ENCODE results near the gene TMEM101.
"Not testable (repeated sequence)": the region's sequence is repeated elsewhere in the genome, so short reads cannot be mapped to it uniquely, and the experiment has no call there.

Gene TMEM101

DNA sequence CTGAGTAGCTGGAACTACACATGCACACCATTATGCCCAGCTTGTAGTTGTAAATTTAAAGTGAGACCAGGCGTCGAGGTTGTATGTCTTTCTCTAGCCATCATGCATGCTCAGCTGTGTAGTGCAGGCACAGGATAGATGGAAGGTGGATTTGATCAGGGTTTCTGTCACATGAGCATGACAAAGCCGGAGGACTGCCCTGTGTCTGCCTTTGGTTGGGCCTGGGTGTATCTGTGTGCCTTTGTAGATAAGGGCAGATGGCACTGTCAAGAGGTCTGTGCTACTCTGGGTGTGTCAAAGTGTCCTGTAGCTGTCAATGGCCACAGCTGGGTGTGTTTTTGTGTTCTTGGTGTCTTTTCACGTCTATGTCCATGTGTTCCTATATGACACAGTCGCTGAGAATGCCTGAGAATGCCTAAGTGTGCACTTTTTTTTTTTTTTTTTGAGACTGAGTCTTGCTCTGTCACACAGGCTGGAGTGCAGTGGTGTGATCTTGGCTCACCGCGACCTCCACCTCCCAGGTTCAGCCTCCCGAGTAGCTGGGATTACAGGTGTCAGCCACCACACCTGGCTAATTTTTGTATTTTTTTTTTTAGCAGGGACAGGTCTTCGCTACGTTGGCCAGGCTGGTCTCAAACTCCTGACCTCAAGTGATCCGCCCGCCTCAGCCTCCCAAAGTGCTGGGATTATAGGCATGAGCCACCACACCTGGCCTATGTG is 14.5 kb downstream of the TMEM101 start:
- DNase-seq (ENCODE audit: low spot score) = no peak

DNA sequence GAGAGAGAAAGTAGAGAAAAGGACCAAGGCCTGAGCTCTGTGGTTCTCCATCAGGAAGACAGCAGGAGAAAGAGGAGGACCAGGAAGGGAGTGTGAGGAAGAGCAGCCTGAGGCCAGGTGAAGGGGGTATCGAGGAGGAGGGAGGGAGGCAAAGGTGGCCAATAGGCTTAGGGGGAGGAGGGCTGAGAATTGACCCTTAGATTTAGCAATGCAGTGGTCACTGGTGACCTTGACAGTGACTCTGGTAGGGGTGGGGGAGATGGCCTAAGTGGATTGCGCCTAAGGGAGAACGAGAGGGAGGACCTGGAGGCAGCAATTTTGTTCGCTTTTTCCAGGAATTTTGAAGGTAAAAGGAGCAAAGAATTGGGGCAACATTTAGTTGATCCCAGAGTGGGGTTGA is 15.7 kb downstream of the TMEM101 start:
- no peak for DNase-seq (ENCODE audit: low spot score)

DNA sequence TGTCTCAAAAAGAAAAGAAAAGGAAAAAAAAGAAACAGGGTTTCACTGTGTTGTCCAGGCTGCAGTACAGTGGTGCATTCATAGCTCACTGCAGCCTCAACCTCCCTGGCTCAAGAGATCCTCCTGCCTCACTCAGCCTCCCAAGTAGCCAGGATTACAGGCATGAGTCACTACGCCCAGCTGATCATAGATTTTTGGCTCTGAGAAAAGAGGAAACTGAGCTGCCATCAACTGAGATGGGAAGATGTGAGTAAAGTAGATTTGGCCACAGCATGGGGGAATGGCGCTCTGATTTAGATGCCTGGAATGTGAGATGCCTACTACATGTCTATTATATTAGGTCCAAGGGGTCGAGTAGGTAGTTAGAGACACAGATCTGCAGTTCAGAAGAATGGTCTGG is 16.2 kb downstream of the TMEM101 start:
- DNase-seq (ENCODE audit: low spot score) = no peak

DNA sequence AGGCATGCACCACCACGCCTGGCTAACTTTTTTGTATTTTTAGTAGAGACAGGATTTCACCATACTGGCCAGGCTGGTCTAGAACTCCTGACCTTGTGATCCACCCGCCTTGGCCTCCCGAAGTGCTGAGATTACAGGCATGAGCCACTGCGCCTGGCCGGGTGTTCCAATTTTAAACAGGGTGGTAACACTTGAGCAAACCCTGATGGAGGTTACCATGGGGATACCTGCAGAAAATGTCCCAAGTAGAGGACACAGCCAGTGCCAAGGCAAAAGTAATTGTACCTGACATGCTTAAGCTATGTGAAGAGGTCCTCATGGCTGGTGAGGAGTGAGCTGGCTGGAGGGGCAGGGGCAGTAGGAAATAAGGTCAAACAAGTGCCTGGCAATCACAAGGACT is 17.6 kb downstream of the TMEM101 start:
- not testable (repeated sequence) for DNase-seq (ENCODE audit: low spot score)

DNA sequence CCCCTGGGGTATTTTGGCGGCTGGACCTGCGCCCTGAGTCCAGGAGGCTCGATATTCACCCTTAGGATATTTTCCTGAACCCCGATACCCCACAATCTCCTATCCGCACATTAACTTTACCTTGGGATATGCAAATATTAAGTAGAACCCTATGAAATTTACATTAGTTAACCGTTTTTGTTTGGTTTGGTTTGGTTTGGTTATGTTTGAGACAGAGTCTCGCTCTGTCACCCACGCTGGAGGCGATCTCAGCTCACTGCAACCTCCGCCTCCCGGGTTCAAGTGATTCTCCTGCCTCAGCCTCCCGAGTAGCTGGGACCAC is 19.7 kb downstream of the TMEM101 start:
- DNase-seq (ENCODE audit: low spot score) = no peak

DNA sequence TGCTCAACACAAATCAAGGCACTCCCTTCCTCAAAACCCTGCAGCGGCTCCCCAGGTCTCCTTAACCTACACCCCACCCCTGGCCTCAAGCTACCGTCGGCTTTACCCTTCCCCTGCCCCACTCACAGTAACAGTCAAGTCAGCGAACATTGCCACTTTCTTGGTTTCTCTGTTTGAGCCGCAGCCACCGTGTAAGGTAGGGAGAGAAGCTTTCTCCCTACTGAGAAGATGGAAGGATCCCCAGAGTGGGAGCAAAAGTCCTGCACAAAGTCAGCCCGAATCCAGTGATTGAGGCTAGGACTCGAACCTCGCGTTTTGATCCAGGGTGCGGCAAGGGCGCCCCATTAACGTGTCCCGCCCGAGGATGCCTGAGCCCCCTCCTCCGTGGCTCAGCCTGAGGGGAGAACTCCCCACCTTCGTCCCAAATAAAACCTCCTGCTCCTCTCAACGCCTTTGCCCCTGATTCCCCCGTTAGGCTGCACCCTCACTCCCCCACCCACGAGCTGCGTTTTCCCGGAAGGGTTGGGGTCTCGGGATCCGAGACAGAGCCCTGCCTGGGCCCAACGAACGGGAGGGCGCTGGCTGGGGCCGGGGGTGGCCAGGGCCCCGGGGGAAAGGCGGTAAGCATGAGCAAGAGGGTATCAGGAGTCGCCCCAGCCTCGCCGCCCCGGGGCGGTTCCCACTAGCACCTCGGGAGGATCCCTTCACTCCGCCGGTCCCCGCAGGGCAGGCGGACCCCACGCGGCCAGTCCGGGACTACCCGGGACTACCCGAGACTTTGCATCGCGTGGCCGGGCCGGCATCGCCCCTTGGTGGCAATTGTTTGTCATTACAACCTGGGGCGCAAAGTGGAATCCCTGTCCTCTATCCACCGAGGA is 20.3 kb downstream of the TMEM101 start:
- DNase-seq (ENCODE audit: low spot score) = peak; percentile 59

DNA sequence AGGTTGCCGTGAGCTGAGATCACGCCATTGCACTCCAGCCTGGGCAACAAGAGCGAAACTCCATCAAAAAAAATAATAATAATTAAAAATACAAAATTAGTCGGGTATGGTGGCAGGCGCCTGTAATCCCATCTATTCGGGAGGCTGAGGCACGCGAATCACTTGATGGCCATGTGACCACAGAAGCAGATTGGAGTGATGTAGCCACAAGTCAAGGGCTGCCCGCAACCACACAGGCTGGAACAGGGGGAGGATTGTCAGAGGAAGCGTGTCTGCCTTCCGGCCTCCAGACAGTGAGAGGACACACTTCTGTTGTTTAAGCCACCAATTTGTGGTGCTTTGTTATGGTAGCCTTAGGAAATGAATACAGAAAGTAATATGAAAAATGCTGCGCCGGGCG is 22.1 kb downstream of the TMEM101 start:
- no peak for DNase-seq (ENCODE audit: low spot score)

DNA sequence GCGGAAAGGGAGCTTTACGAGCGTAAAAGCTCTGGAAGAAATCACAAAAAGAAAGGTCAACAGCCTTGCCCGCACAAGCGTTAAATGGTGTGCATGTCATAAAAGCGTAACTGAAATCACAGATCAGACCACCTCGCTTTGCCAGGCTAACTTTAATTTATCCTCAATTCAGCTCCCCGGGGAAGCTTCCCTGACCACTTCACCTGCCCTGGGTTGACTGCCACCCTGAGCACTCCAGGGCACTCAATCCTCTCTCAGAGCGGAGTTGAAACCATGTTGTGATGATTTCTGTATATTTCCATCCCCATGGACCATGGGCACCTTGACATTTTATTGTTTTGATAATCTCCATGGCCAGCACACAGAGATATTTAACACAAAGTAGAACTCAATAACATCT is 26.5 kb downstream of the TMEM101 start:
- DNase-seq (ENCODE audit: low spot score) = no peak

DNA sequence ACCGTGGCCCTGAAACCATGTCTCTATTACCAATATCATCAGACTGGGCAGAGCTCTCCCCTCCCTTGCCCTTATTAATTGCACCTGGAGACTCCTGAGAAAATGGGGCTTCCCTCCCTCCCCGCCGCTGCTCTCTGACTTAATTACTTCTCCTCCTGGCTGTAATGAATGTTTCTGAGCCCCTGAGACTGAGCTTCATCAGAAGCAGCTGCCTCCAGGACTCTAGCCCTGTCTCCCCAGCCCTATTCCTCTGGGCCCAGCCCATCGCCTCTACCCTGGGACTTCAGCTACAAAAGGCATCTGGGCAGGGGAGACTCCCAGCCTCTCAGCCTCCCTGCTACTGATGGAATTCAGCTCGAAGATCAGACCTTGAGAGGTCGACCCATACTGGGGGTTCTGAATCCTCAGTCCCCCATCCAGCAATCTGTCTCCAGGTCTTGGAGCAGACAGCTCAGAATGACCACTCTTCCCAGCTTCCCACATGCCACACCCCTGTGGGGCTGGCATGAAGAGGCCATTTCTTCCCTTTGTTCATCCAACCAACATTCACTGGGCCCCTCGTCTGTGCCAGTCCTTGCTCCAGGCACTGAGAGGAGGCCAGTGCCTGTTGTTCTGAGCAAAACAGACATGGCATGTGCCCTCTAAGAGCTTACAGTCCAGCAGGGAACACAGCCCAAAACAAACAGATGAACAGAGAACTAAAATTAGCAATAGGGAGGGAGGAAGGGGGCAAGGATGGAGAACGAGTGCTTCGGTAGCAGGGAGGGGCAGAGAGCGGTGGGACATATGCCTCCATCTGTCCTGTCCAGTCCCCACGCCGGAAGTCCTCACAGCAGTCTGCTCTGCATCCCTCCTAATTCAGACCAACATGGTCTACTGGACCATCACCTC is 27.4 kb downstream of the TMEM101 start:
- DNase-seq (ENCODE audit: low spot score) = no peak

DNA sequence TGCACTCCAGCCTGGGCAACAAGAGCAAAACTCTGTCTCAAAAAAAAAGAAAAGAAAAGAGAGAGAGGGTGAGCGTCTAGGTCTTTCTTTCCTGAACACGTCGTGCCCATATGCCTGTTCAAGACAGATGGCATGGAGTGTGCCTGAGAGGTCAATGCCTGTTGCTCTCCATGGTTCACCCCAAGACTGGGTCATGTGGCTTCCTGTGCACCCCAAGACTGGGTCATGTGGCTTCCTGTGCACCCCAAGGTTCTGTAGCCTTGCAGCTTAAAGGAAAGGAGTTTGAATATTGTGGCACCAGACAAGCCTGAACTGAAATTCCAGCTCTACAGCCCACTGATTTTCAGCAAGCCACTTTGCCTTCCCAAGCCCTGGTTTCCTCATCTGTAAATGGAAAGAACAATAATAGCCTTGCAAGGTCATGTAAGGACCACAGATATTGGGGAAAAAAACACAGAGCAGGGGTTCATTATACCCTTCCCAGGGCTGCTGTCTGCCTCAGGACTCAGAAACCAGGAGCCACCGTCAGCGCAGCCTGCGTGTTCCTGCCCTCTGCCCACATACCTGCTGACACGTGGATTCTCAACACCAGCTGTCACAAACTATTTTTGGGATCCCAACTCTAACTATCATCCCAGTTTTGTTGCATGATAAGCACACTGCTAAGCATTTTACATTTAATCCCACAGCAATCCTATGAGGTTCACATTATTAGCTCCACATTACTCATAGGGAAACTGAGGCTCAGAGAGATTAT is 28.4 kb downstream of the TMEM101 start:
- no peak for DNase-seq (ENCODE audit: low spot score)

DNA sequence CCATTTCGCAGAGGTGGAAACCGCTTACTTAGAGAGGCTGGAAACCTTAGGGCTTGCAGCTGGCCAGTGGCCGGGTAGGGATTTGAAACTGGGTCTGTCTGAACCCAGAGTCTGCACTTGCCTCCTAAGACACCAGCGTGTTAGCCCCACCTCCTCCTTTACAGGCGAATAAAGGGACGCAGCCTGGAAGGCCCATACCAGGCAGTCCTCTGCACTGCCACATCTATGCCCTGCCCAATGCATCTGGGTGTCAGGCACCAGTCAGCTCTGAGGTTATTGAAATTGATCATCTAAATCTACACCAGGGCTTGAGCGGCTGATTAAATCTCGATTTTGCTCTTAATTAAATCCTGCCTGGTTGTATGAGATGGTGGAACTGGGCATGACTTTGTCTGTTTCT is 30.2 kb downstream of the TMEM101 start:
- DNase-seq (ENCODE audit: low spot score) = no peak

DNA sequence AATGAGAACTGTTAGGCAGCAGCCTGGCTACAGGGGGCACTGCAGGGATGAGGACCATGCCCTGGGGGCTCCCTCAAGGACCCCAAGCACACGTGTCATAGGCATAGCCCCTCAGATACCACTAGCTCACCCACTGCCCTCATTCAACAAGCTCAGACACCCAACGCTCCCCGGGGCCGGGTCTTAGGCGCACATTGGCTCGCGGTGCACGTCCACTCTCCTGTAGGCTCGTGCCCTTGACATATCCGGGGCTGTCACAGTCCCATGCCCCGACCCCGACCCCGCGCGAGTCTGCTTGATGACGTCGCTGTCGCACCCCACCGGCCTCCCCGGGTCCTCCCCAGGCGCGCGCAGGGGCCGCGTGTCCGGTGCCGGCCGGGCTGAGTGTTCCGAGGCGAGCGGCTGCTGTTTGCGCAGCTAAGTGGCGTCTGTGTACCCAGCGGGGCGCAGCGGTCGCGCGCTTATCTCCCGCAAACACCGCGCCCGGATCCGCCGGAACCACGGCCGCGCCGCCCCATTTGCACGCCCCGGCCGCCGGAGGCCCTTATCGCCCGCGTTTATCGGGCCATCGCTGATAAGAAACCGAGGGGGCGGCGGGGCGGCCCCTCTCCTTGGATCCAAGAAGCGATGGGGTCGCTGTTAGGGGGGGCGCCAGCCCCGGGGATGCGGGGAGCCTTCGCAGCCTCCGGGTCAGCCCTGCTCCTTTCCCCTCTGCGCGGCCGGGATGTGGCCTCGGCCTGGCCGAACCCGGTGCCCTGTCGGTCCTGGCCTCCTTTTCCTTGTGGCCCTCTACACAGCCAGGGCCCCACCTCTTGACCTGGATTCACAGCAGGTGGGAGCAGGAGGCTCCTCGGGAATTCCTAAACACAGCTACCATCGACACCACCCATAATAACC is 31.0 kb downstream of the TMEM101 start:
- no peak for DNase-seq (ENCODE audit: low spot score)

DNA sequence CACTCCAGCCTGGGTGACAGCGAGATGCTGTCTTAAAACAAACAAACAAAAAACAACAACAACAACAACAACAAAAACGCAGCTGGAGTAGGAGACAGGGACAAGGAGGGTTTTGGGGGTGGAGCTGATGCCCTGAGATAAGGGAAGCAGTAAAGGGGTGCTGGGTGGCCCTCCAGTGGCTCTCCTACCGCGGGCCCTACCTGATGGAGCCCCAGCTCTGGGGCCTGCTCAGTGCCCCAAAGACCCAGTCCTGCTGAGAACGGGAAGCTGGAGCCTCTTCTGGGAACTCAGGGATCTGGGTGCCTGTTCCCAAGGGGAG is 31.6 kb downstream of the TMEM101 start:
- DNase-seq (ENCODE audit: low spot score) = no peak

DNA sequence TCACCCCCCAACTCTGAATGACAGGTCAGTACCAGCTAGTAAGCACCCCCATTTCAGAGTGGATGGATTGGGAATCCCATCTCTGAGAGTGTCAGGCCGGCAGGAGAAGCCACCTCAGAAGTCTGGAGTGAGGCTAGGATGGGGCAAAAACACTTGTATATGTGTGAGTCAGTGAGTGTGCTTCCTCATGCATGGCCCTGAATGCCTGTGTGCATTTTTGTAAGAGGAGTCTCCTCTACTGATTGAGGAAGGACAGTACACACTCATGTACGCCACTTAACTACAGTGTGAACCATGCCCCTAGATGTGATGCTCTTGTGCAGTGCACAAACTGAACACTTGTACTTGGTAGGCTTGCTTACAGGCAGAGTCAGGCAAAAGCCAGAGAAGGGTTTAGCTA is 32.6 kb downstream of the TMEM101 start:
- no peak for DNase-seq (ENCODE audit: low spot score)

DNA sequence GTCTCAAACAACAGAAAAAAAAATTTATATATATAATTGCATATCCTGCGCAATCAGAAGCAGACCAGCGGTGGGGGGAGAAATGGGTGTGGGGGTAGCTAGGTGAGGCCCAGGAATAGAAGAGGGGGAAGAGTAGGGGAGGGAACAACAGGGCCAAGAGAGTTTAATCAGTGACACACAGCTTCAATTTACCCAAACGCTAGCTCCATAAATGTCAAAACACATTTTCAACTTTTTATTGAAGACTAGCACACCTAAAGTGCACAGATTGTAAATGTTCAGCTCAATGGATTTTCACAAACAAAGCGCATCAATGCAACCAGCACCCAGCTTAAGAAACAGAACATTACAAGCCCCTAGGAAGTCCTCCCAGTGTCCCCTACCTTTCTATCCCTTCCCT is 35.1 kb downstream of the TMEM101 start:
- no peak for DNase-seq (ENCODE audit: low spot score)

DNA sequence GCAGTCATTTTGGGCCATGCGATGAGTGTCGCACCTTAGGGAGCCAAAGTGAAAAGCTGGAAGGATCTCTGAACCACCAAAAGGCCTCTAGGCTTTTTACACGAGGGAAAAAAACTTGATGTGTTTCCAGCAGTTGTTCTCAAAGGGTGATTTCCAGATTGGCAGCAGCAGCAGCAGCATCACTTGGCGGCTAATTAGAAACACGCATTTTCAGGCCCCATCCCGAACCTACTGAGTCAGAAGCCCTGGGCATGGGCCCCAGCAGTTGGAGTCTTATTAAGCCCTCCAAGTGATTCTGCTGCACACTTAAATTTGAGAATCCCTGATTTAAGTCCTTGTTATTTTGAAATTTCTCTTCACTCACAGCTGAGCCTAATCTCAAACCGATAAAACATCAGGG is 35.8 kb downstream of the TMEM101 start:
- DNase-seq (ENCODE audit: low spot score) = no peak

DNA sequence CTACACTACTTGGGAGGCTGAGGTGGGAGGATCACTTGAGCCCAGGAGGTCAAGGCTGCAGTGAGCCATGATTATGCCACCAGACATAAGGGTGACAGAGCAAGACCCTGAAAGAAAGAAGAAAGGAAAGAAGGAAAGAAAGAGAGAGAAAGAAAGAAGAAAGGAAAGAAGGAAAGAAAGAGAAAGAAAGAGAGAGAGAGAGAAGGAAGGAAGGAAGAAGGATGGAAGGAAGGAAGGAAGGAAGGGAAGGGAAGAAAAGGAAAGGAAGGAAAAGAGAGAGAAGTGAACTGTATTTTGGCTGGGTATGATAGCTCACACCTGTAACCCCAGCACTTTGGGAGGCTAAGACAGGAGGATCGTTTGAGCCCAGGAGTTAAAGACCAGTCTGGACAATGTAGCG is 36.7 kb downstream of the TMEM101 start:
- DNase-seq (ENCODE audit: low spot score) = no peak

DNA sequence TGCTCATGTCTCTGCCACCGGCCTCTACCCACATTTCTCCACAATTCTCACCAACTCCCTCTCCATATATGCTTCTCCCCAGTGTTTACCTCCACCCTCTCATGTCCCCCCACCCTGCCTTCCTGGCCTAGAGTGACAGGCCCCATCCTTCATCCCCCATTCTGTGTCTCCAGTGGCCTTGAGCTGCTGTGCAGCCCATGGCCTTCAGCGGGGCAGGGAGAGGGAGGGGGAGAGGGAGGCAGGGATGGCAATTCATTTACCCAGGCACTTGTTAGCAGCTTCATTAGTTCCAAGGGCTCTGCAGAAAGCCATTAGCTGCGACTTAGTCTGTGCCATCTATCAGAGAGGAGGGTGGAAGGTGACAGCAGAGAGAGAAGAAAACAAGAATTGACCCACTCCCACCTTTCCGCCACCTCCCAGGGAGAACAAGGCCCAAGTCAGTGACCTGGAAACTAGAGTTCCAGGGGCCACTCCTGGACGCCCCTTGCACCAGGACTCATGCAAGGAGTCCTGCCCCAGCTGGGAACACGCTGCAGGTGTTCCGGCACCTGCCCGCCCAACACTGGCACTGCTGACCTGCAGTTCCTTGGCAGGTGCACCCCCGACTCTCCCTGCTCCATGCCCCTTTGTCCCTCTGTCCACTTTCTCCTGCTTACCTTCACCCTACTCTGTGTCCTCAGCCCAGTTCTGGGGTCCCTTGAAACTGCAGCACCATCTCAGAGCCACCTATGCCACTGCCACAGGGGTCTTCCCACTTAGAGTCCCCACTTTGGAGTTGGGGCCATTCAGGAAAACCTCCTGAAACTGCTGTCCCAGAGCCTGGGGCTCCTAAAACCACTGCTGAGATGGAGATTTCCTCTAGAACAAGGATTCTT is 37.6 kb downstream of the TMEM101 start:
- no peak for DNase-seq (ENCODE audit: low spot score)

DNA sequence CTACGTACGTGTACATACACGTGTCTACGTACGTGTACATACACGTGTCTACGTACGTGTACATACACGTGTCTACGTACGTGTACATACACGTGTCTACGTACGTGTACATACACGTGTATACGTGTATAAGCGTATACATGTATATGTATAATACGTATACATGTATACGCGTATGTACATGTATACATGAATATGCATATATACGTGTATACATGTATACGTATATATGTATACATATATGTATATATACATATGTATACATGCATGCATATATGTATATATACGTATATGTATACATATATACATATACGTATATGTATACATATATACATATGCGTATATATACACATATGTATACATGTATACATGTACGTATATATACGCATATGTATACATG is 38.9 kb downstream of the TMEM101 start:
- DNase-seq (ENCODE audit: low spot score) = no peak
